HepG2 (cell line): Measurements from ENCODE around the gene AP4S1. TPM values are rescaled to one million over a fixed set of nuclear protein-coding genes. Genes with fewer than 3 reads are reported as not detected.

Experiments
- GABPA ChIP-seq, 2 experiments: IDR thresholded peaks; 2 replicates each; pipeline ENCODE4 v1.6.1; 2011 to 2016; ENCODE audit warnings: low read depth in 2 of 2, low read length in 1 of 2, missing biosample characterization in 1 of 2, missing genetic modification characterization in 1 of 2
- GABPB1 ChIP-seq: IDR thresholded peaks from 2 replicates; pipeline ENCODE4 v1.6.1; 2016; ENCODE audit warnings: mild to moderate bottlenecking, missing genetic modification reagents, moderate library complexity, missing compliant biosample characterization
- IRF2 ChIP-seq: IDR thresholded peaks from 2 replicates; pipeline ENCODE4 v1.6.1; 2018; ENCODE audit warnings: missing genetic modification reagents, missing compliant biosample characterization
- KAT2B ChIP-seq: fragments of 150-350 bp; IDR thresholded peaks from 2 replicates; pipeline ENCODE4 v1.6.1; 2014; ENCODE audit warnings: low read depth, low read length, borderline replicate concordance
- MED13 ChIP-seq: sonication (generic); formaldehyde crosslinking; IDR thresholded peaks from 2 replicates; pipeline ENCODE4 v1.5.0; 2020; ENCODE audit warnings: missing genetic modification reagents
- NFIB ChIP-seq: sonication (generic); formaldehyde crosslinking; IDR thresholded peaks from 2 replicates; pipeline ENCODE4 v1.9.0; 2021; ENCODE audit warnings: missing genetic modification reagents, mild to moderate bottlenecking, borderline replicate concordance
- SMARCC2 ChIP-seq: fragments of 450-650 bp; IDR thresholded peaks from 2 replicates; pipeline ENCODE4 v1.6.1; 2017; ENCODE audit warnings: antibody characterized with exemption, mild to moderate bottlenecking
- ZBTB8A ChIP-seq: sonication (generic); formaldehyde crosslinking; IDR thresholded peaks from 2 replicates; pipeline ENCODE4 v1.4.0; 2020; ENCODE audit warnings: mild to moderate bottlenecking, low read depth, missing genetic modification reagents, borderline replicate concordance
- ZNF382 ChIP-seq: sonication (generic); formaldehyde crosslinking; IDR thresholded peaks from 2 replicates; pipeline ENCODE4 v1.5.0; 2020; ENCODE audit warnings: missing genetic modification reagents, mild to moderate bottlenecking, borderline replicate concordance
- polyA plus RNA-seq, 8 experiments: library from polyadenylated mRNA; depleted of rRNA in 3 of 8; stranded (reverse) in 7 of 8; unstranded in 1 of 8; fragments of >200 nt; fragmentation: Illumina TruSeq in 4 of 8; extraction: Trizol in 4 of 8; gene quantifications; 2 replicates each; pipeline versions ENCODE4 v1.2.1 to v1.2.3, GENCODE V29; 2011 to 2016; ENCODE audit warnings: low read depth in 4 of 8, missing spikeins in 1 of 8, mixed read lengths in 1 of 8; ENCODE audit not compliant: insufficient read depth in 1 of 8
- total RNA-seq, 5 experiments: library from RNA; depleted of rRNA; stranded (reverse); fragments of >200 nt; fragmentation: Illumina TruSeq; extraction: Trizol; gene quantifications; 2 replicates each; pipeline ENCODE4 v1.2.3, GENCODE V29; 2016; ENCODE audit warnings: low read depth in 1 of 5
- TF ChIP-seq, protein P1 (sequence below): sonication (generic); formaldehyde crosslinking; IDR thresholded peaks from 2 replicates; pipeline ENCODE4 v1.8.1; 2023; ENCODE audit warnings: mild to moderate bottlenecking, missing genetic modification reagents
- TF ChIP-seq, protein P2 (sequence below): sonication (generic); formaldehyde crosslinking; IDR thresholded peaks from 2 replicates; pipeline ENCODE4 v1.5.1; 2020; ENCODE audit warnings: mild to moderate bottlenecking, missing genetic modification reagents
- TF ChIP-seq, protein P3 (sequence below): sonication (generic); formaldehyde crosslinking; IDR thresholded peaks from 2 replicates; pipeline ENCODE4 v1.4.0; 2020; ENCODE audit warnings: missing genetic modification reagents
- TF ChIP-seq, protein P4 (sequence below): IDR thresholded peaks from 2 replicates; pipeline ENCODE4 v1.4.0; 2020; ENCODE audit warnings: mild to moderate bottlenecking, missing genetic modification reagents

Gene AP4S1
- total and polyA plus RNA-seq, 2 of the 13 experiments (the other 11 are each of a cell fraction or from before 2014, with no cell fraction given), result 3.9 to 21.1 TPM

GRCh38 chr14:31026450-31027235 is 1.2 kb downstream of the AP4S1 start (continued):
- TF ChIP-seq, protein P1, sequence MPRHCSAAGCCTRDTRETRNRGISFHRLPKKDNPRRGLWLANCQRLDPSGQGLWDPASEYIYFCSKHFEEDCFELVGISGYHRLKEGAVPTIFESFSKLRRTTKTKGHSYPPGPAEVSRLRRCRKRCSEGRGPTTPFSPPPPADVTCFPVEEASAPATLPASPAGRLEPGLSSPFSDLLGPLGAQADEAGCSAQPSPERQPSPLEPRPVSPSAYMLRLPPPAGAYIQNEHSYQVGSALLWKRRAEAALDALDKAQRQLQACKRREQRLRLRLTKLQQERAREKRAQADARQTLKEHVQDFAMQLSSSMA (CRISPR knock-in tag), result peak; percentile 51; the same call in 1 of the 2 replicates
- TF ChIP-seq GABPA (IDR thresholded peaks at IDR 0.05; ENCODE audit: low read depth, low read length) (no peak), GABPA (CRISPR knock-in tag; IDR thresholded peaks at IDR 0.05; ENCODE audit: low read depth) (no peak), NFIB (CRISPR knock-in tag) (no peak; the same call in 1 of the 2 replicates), IRF2 (CRISPR knock-in tag) (peak; percentile 91), MED13 (CRISPR knock-in tag) (no peak; the same call in 1 of the 2 replicates), GABPB1 (CRISPR knock-in tag) (peak; percentile 68), KAT2B (no peak), ZNF382 (CRISPR knock-in tag) (no peak), SMARCC2 (no peak), ZBTB8A (CRISPR knock-in tag) (peak; percentile 77; the same call in 1 of the 2 replicates)
- TF ChIP-seq, protein P2, sequence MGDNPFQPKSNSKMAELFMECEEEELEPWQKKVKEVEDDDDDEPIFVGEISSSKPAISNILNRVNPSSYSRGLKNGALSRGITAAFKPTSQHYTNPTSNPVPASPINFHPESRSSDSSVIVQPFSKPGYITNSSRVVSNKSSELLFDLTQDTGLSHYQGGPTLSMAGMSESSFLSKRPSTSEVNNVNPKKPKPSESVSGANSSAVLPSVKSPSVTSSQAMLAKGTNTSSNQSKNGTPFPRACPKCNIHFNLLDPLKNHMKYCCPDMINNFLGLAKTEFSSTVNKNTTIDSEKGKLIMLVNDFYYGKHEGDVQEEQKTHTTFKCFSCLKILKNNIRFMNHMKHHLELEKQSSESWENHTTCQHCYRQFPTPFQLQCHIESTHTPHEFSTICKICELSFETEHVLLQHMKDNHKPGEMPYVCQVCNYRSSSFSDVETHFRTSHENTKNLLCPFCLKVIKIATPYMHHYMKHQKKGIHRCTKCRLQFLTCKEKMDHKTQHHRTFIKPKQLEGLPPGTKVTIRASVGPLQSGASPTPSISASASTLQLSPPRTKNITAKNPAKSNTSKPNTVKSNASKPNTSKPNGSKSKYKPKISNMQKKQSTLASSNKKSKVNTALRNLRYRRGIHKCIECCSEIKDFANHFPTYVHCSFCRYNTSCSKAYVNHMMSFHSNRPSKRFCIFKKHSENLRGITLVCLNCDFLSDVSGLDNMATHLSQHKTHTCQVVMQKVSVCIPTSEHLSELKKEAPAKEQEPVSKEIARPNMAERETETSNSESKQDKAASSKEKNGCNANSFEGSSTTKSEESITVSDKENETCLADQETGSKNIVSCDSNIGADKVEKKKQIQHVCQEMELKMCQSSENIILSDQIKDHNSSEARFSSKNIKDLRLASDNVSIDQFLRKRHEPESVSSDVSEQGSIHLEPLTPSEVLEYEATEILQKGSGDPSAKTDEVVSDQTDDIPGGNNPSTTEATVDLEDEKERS (CRISPR knock-in tag), result peak; percentile 81
- TF ChIP-seq, protein P3, sequence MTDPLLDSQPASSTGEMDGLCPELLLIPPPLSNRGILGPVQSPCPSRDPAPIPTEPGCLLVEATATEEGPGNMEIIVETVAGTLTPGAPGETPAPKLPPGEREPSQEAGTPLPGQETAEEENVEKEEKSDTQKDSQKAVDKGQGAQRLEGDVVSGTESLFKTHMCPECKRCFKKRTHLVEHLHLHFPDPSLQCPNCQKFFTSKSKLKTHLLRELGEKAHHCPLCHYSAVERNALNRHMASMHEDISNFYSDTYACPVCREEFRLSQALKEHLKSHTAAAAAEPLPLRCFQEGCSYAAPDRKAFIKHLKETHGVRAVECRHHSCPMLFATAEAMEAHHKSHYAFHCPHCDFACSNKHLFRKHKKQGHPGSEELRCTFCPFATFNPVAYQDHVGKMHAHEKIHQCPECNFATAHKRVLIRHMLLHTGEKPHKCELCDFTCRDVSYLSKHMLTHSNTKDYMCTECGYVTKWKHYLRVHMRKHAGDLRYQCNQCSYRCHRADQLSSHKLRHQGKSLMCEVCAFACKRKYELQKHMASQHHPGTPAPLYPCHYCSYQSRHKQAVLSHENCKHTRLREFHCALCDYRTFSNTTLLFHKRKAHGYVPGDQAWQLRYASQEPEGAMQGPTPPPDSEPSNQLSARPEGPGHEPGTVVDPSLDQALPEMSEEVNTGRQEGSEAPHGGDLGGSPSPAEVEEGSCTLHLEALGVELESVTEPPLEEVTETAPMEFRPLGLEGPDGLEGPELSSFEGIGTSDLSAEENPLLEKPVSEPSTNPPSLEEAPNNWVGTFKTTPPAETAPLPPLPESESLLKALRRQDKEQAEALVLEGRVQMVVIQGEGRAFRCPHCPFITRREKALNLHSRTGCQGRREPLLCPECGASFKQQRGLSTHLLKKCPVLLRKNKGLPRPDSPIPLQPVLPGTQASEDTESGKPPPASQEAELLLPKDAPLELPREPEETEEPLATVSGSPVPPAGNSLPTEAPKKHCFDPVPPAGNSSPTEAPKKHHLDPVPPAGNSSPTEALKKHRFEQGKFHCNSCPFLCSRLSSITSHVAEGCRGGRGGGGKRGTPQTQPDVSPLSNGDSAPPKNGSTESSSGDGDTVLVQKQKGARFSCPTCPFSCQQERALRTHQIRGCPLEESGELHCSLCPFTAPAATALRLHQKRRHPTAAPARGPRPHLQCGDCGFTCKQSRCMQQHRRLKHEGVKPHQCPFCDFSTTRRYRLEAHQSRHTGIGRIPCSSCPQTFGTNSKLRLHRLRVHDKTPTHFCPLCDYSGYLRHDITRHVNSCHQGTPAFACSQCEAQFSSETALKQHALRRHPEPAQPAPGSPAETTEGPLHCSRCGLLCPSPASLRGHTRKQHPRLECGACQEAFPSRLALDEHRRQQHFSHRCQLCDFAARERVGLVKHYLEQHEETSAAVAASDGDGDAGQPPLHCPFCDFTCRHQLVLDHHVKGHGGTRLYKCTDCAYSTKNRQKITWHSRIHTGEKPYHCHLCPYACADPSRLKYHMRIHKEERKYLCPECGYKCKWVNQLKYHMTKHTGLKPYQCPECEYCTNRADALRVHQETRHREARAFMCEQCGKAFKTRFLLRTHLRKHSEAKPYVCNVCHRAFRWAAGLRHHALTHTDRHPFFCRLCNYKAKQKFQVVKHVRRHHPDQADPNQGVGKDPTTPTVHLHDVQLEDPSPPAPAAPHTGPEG, result peak; percentile 76
- TF ChIP-seq, protein P4, sequence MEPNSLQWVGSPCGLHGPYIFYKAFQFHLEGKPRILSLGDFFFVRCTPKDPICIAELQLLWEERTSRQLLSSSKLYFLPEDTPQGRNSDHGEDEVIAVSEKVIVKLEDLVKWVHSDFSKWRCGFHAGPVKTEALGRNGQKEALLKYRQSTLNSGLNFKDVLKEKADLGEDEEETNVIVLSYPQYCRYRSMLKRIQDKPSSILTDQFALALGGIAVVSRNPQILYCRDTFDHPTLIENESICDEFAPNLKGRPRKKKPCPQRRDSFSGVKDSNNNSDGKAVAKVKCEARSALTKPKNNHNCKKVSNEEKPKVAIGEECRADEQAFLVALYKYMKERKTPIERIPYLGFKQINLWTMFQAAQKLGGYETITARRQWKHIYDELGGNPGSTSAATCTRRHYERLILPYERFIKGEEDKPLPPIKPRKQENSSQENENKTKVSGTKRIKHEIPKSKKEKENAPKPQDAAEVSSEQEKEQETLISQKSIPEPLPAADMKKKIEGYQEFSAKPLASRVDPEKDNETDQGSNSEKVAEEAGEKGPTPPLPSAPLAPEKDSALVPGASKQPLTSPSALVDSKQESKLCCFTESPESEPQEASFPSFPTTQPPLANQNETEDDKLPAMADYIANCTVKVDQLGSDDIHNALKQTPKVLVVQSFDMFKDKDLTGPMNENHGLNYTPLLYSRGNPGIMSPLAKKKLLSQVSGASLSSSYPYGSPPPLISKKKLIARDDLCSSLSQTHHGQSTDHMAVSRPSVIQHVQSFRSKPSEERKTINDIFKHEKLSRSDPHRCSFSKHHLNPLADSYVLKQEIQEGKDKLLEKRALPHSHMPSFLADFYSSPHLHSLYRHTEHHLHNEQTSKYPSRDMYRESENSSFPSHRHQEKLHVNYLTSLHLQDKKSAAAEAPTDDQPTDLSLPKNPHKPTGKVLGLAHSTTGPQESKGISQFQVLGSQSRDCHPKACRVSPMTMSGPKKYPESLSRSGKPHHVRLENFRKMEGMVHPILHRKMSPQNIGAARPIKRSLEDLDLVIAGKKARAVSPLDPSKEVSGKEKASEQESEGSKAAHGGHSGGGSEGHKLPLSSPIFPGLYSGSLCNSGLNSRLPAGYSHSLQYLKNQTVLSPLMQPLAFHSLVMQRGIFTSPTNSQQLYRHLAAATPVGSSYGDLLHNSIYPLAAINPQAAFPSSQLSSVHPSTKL (CRISPR knock-in tag), result peak; percentile 43; the same call in 1 of the 2 replicates
